GM21390 (cell line): ENCODE data around the gene ZBTB7C.

Experiments
- ATAC-seq: cut with Tn5 transposase; IDR thresholded peaks from one replicate; pipeline ENCODE4 v1.9.1; 2021; ENCODE audit not compliant: unreplicated experiment

ZBTB7C gene

GRCh38 chr18:48418539-48419276 is 9.5 kb upstream of the ZBTB7C start:
- ATAC-seq, result no peak

GRCh38 chr18:48417985-48418384 is 8.8 kb upstream of the ZBTB7C start:
- ATAC-seq, result no peak

DNA sequence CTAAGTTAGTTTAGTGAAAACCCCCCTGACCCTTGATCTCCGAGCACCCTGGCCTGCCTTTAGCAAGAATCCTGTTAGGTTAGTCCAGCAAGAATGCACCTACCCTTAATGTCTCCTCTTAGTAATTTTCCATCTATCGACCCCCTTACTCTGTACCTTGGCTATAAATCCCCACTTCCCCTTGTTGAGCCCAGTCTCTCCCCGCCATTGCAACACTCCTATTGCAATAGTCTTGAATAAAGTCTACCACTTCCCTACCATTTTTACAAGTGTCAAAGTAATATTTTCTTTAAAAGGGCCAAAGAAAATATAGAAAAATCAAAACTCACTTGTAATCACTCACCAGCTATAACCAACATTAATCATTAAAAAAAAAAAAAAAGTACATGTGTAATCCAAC is 4.2 kb upstream of the ZBTB7C start:
- ATAC-seq, result no peak

- no peak for ATAC-seq
Measured at GRCh38 chr18:48412339-48412929, 3.3 kb upstream of the ZBTB7C start.

GRCh38 chr18:48410095-48410920 is 1.1 kb upstream of the ZBTB7C start:
- peak; percentile 95 for ATAC-seq

- ATAC-seq, result no peak
Measured at GRCh38 chr18:48409591-48410094, 460 bp upstream of the ZBTB7C start.

- ATAC-seq, result no peak
Measured at GRCh38 chr18:48408111-48408726, 964 bp downstream of the ZBTB7C start.

DNA sequence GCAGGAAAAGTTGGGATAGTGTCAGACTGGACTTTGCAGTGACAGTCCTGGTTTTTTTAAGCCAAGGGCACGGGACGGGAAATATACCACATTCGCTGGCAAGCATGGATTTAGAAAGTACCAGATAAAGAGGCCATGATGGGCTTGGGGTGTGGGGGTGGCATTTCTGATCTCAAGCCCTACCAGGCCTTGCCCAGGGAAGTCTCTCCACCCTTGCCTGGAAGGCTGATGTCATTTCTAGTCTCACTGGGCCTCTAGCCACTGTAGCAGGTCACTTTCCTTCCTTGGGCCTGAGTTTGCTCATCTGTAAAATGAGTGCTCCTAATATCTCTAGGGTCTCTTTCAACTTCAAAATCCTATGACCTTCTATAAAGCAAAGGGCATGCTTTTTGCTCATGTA is 1.8 kb downstream of the ZBTB7C start:
- ATAC-seq, result no peak

DNA sequence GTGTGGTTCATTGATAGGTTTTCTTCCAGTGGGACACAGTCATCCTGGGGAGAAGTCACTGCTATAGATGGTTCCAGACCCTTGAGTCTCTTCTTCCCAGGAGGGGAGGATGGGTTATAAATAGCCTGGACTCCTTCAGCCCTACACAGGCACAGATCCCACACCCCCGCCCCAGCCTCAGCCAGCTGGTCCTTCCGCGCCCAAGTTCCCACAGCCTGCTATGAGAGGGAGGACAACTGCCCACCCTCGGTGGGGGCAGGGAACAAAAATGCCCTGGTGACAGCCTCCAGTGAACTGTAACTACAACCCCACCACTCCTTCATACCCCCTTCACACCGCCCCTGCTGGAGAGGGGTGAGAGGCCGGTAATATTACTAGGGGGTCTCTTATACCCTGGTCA is 3.2 kb downstream of the ZBTB7C start:
- no peak for ATAC-seq

- ATAC-seq, result no peak
Measured at GRCh38 chr18:48404716-48405507, 4.3 kb downstream of the ZBTB7C start.

GRCh38 chr18:48402953-48403352 is 6.2 kb downstream of the ZBTB7C start:
- ATAC-seq, result no peak

- no peak for ATAC-seq
Measured at GRCh38 chr18:48399303-48400075, 9.7 kb downstream of the ZBTB7C start.

DNA sequence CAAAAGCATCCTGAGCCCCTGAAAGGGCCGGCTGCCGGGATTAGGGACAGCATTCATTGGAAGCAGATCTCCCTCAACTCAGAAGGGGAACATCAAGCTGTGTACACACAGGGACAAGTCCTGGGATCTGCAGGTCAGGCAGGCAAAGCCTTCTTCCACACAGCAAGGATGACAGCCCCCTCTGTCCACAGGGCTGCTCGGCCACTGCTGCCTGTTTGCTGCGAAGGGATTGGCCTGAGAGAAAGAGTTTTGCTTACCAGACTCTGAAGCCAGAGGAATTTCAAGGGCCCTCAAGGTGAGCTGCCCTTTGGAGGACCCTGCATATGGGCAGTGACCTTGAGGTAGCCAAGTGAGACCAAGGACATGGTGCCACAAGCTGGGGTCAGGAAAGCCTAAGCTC is 11.1 kb downstream of the ZBTB7C start:
- ATAC-seq, result no peak

DNA sequence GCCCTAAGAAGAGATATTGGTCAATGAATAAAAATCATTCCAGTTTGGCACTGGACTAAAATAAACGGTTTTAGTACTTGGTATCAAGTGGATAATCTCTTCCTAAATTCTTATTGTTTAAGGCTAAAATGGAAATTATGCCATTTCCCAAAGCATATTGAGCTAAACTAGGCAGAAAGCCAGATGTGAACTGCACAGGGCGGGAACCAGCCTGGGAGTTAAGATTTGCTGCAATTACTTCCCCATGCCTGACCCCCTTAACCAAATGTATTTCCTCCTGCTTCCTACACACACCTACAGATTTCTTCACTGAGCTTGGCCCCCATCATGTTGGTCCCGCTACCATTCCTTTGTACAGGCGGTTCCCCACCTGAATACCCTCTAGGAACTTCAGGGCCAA is 12.2 kb downstream of the ZBTB7C start:
- ATAC-seq, result no peak

- ATAC-seq, result no peak
Measured at GRCh38 chr18:48396561-48396960, 12.6 kb downstream of the ZBTB7C start.

- no peak for ATAC-seq
Measured at GRCh38 chr18:48395646-48396045, 13.5 kb downstream of the ZBTB7C start.

DNA sequence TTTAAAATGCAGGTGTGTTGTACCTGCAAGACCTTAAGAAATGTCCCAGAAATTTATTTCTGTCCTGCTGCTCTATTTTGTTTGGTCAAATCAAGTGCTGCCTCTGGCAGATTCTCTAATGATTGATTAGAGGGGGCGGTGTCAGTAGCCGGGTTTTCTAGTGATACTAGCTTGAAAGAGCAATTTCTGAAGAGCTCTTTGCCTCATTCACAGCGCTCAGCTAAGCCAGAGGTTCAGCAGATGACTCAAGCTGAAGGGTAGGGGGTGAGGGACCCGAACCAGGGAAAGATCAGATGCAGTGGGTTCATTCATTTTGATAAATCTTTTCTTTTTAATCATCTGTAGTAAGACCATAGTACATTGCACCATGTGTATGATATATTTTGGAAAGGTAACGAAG is 15.0 kb downstream of the ZBTB7C start:
- ATAC-seq, result no peak

DNA sequence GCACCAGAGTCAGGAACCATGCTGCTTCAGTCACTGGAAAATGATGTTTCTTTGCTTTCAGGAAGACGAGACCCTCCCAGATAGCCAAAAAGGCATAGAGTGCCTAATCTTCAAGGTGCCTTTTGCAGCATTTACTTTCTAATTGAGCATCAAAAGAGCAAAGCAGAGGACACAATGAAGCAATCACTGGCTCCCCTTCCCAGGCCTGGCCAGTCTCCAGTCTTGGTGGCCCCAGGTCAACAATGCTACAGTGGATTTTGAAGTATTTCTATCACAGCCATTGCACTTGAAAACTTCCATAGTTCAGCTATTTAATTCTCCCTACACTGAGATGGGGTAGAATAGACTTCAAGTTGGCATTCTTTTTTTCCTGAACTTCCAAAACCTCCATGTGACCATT is 15.4 kb downstream of the ZBTB7C start:
- ATAC-seq, result no peak

GRCh38 chr18:48393170-48393569 is 16.0 kb downstream of the ZBTB7C start:
- no peak for ATAC-seq

DNA sequence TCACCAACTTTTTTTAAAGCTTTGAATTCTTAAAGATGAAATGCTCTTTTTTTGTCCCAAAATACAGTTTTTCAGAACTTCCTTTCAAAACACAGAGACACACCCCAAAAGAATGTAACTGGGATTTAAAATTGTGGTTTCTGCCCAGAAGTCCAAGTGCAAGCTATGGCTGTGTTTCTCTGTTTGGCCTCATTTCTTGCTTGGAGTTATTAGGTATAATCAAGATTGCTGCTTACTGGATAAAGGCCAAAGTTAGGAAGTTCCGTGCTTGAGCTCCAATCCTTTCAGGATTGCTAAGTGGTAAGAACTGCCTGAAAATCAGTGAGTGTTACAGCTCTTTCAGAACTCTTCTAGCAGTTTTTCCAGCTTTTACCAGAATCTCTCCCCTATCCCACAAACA is 16.9 kb downstream of the ZBTB7C start:
- no peak for ATAC-seq
